Measurements from ENCODE around the gene NHERF2. TPM values are rescaled to one million over a fixed set of nuclear protein-coding genes. Genes with fewer than 3 reads are reported as not detected.

The NHERF2 gene
- polyA plus RNA-seq, 1 experiment: 107 TPM

DNA sequence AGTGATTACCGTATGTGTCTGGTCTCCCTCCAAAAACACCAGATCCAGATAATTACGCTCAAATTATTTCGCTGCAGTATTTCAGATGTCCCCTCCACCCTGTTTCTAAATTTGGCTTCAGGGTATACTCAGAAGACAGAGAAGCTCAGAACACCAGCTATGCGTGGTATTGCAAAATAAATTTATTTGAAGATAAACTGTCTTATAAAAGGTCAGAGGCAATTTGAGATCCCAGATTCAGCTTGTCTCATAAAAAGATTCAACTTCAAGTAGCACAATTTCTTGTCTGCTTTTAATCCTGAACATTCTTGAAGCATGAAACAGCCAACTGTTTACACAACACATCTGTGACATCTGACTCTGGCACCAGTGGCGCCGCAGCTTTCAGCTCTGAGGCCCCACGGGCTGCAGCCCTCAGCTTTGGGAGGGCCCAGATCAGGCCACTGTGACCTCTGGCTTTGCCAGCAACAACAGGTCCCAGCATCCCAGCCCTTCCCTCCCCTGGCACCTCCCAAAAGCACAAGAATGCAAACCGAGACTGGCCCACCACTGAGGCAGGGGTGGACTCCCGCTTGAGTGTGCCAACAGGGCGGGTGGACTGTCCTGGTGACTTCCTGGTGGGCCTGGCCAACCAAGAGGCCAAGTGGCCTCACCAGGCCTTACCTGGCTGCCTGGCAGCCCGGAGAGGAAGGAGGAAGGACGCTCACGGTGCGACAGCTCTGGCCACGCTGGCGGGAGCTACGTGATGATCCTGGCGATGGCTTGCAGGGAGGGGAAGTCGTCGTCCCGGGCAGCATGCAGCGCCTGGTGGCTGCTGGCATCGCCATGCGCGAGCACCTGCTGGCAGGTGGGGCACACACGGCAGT is 29.0 kb upstream of the NHERF2 start:
- DNase-seq (ENCODE audit: low read depth): peak; percentile 60
- ChIA-PET CTCF (interaction anchor here (0.6 to 1.5 kb wide), 4 partner anchors 15 to 143 kb away, joined by 3 to 5 read pairs (median 4); no protein-coding TSS in a partner anchor), POLR2A (no interaction called here)
- peaks cover 42% of the 10 kb centered on the region for H3K36me3 ChIP-seq (ENCODE audit: control insufficient read depth, insufficient read depth, low read length)
- H3K27me3 ChIP-seq (ENCODE audit: control insufficient read depth, insufficient read depth, low read length): no peaks in the 10 kb centered on the region
- no peak overlapping the region for H3K4me3 ChIP-seq (ENCODE audit: low read depth, low read length)
- TF ChIP-seq, protein P1, sequence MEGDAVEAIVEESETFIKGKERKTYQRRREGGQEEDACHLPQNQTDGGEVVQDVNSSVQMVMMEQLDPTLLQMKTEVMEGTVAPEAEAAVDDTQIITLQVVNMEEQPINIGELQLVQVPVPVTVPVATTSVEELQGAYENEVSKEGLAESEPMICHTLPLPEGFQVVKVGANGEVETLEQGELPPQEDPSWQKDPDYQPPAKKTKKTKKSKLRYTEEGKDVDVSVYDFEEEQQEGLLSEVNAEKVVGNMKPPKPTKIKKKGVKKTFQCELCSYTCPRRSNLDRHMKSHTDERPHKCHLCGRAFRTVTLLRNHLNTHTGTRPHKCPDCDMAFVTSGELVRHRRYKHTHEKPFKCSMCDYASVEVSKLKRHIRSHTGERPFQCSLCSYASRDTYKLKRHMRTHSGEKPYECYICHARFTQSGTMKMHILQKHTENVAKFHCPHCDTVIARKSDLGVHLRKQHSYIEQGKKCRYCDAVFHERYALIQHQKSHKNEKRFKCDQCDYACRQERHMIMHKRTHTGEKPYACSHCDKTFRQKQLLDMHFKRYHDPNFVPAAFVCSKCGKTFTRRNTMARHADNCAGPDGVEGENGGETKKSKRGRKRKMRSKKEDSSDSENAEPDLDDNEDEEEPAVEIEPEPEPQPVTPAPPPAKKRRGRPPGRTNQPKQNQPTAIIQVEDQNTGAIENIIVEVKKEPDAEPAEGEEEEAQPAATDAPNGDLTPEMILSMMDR (IDR thresholded peaks at IDR 0.05; ENCODE audit: insufficient read depth, low read depth, low read length): no peak

DNA sequence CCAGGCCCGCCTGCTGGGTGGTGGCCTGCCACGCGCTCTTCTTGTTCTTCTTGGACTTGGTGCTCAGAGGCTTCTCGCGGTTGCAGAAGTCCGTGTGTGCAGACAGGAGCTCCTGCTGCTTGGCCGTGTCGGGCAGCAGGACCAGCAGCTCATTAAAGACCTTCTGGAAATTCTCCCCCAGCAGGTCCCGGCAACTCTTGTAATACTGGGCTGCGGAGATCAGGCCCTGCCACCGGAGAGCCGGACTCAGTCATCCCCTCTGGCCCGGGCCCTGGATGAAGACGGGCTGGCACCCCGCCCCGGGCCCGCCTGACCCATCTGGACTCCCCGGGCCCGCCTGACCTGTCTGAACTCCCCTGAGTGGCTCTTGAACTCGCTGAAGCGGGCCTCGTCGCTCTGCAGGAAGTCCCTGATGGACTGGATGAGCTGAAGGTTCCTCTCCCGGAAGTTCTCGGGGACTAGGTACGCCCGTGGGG is 28.3 kb upstream of the NHERF2 start:
- no peak for DNase-seq (ENCODE audit: low read depth)
- H3K36me3 ChIP-seq (ENCODE audit: control insufficient read depth, insufficient read depth, low read length): peaks cover 48% of the 10 kb centered on the region
- TF ChIP-seq, protein P1 (IDR thresholded peaks at IDR 0.05; ENCODE audit: insufficient read depth, low read depth, low read length): no peak
- H3K4me3 ChIP-seq (ENCODE audit: low read depth, low read length): no peak overlapping the region
- ChIA-PET POLR2A (no interaction called here), CTCF (interaction anchor here (1.2 kb wide), 1 partner anchor 15 kb away, joined by 5 read pairs; no protein-coding TSS in a partner anchor)
- no peaks in the 10 kb centered on the region for H3K27me3 ChIP-seq (ENCODE audit: control insufficient read depth, insufficient read depth, low read length)

DNA sequence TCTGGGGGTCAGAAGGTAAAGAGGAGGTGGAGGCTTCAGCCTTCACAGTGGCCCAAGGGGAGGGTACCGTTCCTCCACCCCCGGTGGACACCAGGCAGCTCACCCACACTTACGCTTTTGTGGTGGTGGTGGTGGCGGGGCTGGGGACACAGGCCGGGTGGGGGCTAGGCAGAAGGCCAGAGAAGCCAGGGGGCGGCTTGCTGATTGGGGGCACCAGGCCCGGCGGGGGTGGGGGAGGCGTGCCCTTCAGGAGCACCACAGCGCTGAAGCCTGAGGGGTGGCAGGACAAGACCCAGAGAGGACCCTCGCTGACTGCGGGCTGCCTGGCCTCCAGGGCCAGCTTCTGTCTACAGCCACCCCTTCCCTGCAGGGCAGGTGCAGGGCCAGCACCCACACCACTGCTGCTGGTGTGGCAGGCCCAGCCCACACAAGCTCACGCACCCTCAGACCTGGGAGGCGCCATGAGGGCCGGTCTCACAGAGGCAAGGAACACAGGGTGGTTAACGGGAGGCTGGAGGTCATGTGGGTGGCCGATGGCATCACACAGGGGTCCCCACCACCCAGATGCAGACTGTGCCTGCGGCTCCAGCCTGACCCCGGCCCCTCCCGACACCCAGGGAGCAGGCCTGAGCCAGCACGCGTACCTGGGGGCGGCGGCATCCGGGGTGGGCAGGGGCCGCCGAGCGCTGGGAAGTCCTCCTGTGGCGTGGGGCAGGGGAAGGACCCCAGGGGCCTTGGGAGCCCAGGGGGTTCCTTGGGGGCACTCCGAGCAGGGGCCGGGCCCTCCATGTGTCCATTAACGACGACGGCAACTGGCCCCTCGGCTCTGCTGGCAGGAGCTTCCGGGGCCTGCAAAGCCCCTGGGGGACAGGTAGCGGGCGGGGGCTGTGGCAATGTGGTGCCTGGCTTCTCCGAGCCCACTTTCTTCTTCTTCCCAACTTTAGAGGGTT is 27.6 kb upstream of the NHERF2 start:
- Histone ChIP-seq H3K4me3 (ENCODE audit: low read depth, low read length) (no peak overlapping the region), H3K27me3 (ENCODE audit: control insufficient read depth, insufficient read depth, low read length) (no peaks in the 10 kb centered on the region), H3K36me3 (ENCODE audit: control insufficient read depth, insufficient read depth, low read length) (peaks cover 48% of the 10 kb centered on the region)
- TF ChIP-seq, protein P1 (IDR thresholded peaks at IDR 0.05; ENCODE audit: insufficient read depth, low read depth, low read length): no peak
- POLR2A ChIA-PET: no interaction called here
- no peak for DNase-seq (ENCODE audit: low read depth)
- CTCF ChIA-PET: interaction anchor here (1.2 kb wide), 1 partner anchor 14 kb away, joined by 5 read pairs; no protein-coding TSS in a partner anchor

DNA sequence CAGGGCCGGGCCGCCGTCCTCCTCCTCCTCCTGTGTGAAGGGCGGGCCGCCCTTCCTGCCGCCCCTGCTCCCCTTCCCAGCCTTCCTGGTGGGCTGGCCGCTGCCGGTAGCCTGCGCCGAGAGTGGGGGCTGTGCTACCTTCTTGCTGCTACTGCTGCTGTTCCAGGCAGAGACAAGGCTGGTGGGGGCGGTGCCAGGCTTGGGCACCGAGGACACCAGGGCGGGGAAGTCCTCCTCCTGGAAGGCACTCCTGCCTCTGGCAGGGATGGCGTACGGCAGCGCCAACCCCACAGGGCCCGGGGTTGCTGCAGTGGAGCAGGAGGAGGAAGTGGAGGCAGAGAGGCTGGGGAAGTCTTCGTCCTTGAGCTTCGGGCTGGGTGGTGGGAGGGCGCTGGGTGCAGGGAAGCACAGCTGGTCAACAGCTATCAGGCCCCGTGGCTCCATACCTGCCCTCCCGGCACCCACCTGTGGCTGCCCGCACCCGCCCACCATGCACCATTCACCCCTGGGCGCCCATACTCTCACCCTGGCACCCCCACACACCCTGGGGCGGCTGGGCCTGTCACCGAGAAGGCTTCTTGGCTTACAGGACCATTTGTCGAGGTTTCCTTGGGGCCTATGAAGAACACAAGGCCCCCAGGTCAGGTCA is 26.7 kb upstream of the NHERF2 start:
- Histone ChIP-seq H3K36me3 (ENCODE audit: control insufficient read depth, insufficient read depth, low read length) (peaks cover 51% of the 10 kb centered on the region), H3K27me3 (ENCODE audit: control insufficient read depth, insufficient read depth, low read length) (no peaks in the 10 kb centered on the region), H3K4me3 (ENCODE audit: low read depth, low read length) (no peak overlapping the region)
- no peak for DNase-seq (ENCODE audit: low read depth)
- TF ChIP-seq, protein P1 (IDR thresholded peaks at IDR 0.05; ENCODE audit: insufficient read depth, low read depth, low read length): no peak
- ChIA-PET CTCF (no interaction called here), POLR2A (no interaction called here)

Measured in BJ (cell line).